ENCODE results near the gene FMNL1.

Gene FMNL1

DNA sequence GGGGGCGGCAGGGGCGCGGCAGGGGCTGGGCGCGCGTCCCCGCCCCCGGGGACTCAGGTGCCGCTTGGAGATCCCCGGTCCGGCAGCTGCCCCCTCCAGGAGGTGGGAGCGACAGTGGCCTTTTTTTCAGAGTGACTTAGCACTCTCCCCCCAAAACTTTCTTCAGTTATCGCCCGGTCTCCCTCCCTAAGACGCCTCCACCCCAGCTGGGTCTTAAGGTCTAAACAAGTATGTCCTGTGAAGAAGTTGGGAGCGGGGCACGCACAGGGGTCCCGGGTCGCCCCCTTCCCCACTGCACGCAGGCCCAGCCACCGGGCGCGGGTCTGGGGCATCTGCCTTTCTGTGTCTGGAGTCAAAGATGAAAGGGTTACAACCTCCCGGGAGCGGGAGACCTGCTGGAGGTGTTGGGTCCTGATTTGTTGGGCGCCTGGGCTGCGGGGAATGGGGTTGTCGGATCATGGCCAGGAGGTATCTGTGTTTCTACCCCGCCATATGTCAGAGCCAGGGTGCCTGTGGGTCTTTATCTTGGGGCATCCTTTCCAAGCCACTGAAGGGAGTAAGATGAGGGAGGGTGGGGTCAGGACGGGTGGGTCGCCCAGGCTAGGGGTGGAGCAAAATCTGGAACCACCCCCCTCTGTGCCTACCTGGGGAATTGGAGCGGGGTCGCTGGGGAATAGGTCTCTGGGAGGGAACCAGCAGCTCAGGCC is 757 bp downstream of the FMNL1 start:
- in situ Hi-C loops (cut with MboI; ENCODE audit: low pct_unique_long_range_greater_than_20kb, low sequenced_read_pairs): no loop called here
- peak; percentile 35 for DNase-seq

DNA sequence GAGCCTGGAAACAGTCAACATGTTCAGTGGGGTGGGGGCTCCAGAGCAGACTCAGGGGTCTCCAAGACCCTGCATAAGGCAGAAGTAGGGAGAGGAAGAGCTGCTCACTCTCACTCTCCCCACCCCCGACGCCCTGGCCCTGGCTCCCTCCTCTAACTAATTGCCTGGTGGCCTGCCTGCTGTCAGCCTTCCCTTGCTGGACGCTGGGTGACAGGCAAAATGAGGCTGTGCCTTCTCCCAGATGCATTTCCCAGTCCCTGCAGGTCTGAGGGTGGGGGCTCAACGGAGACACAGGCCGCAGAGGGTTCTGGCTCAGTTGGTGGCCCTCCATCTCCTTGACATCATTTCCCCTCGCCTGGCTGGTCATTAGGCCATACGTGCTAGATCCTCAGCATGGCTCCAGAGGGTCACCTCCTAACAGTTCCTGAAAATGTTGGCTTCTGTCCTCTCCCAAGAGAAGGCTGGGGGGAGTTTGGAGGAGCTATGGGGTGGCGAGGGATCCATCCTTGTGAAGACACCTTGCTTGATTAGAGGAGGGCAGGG is 1.4 kb downstream of the FMNL1 start:
- in situ Hi-C loops (cut with MboI; ENCODE audit: low pct_unique_long_range_greater_than_20kb, low sequenced_read_pairs): no loop called here
- DNase-seq: no peak

DNA sequence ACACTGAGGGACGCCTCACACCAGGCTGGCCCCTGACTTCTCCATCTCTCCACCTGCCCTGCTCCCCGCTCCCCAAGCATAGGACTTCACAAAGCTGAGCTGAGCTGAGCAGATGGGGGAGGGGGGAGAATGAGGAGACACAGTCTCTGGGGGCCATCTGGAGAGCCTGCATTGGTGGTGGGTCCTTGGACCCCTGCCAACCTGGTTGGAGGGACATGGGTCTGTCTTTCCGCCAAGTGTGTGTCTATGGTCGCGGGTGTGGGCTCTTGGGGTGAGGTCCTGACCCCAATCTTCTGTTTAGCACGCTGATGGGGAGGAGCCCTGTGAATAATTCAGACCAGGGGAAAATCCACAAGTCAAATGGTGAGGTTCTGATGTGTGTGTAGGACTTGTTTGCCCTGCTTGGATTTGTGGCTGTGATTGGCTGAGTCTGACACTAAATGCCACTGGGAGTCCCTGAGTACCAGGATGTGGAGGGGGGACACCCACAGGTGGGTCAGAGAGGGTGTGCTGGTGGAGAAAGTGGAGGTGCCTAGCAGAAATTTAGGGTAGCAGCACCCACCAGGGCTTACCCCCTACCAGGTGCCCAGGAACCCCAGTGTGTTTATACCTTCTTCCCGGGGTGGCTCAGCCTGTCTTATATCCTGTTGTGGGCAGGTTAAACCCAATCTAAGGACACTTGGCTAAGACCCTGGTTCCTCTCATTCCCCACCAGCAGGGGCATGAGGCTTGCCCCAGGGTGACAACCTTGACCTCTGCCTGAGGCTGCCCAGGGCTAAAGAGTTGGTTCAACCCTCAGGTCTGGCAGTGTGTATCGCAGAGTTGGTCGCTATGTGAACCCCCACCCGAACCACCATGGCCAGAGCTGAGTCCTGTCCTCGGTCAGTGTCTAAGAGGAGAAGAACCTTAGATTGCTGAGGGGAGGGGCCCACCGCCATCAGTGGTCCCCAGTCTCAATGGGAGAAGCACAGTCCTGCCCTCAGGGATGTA is 2.1 kb downstream of the FMNL1 start:
- no peak for DNase-seq
- in situ Hi-C loops (cut with MboI; ENCODE audit: low pct_unique_long_range_greater_than_20kb, low sequenced_read_pairs): no loop called here

DNA sequence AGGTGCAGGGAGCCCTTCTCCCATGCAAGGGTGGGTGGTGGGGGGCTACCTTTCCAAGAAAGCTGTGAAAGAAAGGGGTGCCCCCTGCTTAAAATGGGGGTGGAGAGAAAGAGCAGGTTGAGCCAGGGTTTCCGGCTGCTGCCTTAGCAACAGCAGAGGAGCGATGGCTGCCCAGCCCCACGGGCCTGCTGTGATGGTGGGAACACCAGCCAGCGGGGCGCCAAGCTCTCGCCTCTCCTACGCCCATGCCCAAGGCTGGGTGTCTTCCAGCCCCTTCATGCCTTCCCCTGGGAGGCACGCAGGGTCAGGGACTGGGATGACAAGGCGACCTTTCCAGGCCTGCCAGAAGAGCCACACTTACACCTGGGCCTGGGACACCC is 3.0 kb downstream of the FMNL1 start:
- in situ Hi-C loops (cut with MboI; ENCODE audit: low pct_unique_long_range_greater_than_20kb, low sequenced_read_pairs): no loop called here
- no peak for DNase-seq

DNA sequence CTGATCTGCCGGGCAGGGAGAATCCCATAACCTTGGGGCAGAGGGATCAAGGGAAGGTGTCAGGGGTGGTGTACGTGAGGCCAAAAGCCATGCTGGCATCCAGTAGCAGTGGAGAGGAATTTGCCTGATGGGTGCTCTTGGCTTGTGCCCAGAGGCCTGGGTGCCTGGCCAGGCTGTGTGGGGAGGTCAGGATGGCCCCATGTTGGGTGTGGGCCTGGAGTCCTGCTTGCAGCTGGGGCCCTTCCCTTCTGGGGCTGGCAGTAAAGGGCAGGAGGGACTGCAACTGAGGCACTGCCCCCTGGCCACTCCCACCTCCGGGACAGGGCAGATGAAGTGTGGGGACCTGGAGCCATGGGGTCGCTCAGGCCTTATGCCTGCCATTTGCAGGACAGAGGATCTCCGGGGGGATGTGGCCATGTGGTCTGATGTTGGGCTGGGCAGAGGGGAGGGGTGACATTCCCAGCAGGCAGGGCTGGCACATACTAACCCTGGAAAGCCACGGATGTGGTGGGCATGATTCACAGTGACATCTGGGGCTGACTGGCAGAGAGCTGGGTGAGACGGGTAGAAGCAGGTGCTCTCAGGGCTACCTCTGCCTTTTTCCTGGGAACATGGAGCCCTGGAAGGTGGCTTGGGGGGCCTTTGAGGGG is 3.5 kb downstream of the FMNL1 start:
- in situ Hi-C loops (cut with MboI; ENCODE audit: low pct_unique_long_range_greater_than_20kb, low sequenced_read_pairs): no loop called here
- no peak for DNase-seq

DNA sequence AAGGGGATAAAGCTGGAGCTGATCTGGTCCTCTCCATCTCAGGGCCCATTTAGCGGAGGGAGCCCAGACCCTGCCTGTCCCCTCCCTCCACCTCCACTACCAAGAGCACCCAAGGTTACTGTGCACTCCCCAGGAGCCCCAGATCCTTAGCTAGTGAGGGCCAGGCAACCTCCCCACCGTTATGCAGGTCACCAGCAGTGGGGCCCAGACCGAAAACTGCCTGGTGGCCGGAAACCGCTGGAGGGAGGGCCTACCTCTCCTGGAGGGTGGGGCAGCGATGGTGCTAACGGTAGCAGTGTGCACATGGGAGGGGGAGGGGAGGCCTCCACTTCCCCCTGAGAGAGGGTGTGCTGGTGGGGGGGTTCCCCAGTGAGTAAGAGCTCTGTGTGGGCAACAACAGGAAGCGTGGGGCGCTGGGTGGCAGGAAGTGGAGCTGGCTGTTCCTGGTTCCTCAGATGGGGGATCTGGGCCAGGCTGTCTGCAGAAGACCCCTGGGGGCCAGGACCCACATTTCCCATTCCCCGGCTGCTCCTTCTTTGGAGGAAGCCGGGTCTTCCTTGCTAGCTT is 4.4 kb downstream of the FMNL1 start:
- peak; percentile 97 for DNase-seq
- in situ Hi-C loops (cut with MboI; ENCODE audit: low pct_unique_long_range_greater_than_20kb, low sequenced_read_pairs): no loop called here

DNA sequence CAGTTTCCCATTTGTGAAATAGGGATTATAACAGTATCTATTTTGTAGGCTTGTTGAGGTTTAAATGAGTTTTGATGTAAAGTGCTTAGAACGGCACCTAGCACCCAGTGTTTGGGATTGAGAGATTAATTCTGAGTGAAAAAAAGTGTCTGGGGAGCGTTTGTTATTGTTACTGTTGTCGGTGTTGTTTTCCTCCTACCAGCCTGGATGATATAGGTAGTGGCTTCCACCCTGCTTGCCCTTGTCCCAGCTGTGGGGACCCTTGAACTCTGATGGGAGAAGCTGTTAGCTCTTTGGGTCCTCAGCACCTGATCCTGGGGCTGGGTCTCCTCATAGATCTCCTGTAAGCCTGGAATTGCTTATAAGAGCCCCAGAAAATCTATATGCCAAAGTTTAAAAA is 4.9 kb downstream of the FMNL1 start:
- in situ Hi-C loops (cut with MboI; ENCODE audit: low pct_unique_long_range_greater_than_20kb, low sequenced_read_pairs): no loop called here
- DNase-seq: no peak

DNA sequence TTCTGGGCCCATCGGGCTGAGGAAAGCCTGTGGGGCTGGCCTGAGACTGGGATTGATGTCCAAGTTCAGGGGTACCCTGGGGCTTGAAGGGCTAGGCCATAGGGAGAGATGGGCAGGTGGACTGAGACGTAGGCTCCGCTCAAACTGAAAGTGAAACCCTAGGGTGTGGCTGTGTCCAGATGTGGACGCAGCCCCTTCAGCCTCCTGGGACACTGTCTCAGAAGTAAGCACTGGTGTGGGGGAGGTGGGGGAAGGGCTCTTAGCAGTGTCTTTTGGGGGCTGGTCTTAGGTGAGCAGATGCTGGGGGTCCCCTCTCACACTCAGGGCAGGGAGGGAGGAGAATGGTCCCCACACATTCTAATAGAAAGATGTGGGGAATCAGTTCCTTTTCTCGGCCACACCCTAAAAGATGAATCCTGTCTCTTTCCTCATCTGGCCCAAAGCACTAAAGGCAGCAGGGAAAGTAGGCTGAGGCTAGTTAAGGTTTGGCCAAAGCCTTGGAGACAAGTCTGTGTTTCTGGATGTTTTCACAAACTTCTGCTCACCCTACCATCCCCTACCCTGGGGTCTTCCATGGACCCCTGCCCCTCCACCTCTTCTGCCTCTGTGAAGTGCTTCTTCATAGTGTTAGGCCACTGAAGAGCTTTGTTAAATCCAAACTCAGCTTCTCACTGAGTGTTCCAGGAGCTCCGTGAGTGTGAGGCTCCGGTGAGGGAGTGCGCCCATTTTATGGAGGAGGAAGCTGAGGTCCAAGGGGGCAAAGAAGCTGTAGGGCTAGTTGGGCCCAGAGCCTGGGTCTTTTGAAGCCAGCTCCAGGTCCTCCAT is 5.6 kb downstream of the FMNL1 start:
- in situ Hi-C loops (cut with MboI; ENCODE audit: low pct_unique_long_range_greater_than_20kb, low sequenced_read_pairs): no loop called here
- no peak for DNase-seq

DNA sequence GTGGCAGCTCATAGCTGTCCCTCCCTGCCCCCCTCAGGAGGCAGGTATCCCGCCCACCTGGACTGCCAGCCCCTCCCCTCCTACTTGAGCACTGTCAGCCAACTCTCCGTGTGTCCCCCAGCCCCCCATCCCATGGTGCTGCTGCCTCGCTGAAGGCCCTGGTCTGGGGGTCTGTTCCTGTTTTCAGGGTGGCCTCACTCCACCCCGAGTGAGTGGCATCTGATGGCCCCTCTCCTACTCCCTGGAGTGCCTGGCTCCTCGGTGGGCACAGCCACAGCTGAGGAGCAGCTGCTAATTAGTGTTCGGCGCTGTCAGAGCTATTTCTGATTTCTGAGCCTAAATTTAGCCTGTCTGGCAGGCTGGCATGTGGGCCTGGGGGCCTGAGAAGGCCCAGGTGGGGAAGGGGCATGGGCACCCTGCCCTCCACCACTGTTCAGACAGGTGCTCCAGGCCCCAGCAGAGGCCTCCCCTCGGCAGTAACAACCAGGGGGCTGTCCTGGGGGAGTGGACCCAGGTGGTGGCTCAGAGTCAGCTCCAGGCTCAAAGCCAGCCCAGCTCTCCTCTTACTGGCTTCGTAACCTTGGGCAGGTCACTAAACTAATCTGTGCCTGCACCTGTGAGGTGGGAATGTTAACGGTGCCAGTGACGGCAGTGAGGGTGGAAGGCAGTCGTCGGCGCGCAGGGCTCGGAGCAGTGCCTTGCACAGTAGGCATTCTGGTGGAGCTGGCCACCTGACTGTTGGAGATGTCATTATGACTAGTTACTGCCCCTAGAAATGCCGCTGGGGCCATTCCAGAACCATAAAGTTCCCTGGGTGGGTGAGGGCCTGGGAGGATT is 6.5 kb downstream of the FMNL1 start:
- peak; percentile 34 for DNase-seq
- in situ Hi-C loops (cut with MboI; ENCODE audit: low pct_unique_long_range_greater_than_20kb, low sequenced_read_pairs): no loop called here

DNA sequence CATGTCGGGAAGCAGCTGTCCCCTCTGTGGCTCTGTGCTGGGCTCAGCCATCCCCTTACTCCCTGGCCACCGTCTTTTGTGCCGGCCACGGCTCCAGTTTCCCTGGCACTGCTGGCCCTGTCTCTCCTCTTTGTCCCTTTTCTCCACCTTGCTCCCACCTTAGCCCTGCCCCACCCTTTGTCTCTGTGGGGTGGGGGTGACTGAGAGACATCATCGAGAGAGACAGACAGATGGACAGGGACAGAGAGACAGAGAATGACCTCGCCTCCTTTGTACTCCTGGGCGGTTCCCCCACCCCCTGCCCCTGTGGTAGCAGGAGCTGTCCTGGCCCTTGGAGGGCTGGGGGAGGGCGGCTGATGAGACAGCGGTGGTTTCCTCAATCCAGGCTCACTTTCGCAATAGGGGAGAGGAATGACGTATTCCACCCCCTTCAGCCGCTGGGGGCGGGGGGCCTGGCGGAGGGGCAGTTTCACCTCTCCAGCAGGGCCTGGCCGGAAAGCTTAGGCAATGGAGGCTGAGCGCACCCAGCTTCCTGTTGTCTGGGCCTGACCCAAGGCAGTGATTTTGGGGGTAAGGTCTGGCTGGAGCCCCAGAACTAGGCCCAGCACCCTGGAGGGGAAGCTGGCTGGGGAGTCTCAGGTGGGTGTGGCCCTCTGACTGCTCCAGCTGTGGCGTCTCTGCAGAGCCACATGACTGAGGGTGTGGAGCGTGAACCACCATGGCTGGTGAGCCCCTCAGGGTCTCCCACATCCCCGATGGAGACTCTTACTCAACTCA is 7.3 kb downstream of the FMNL1 start:
- in situ Hi-C loops (cut with MboI; ENCODE audit: low pct_unique_long_range_greater_than_20kb, low sequenced_read_pairs): no loop called here
- DNase-seq: peak; percentile 95

DNA sequence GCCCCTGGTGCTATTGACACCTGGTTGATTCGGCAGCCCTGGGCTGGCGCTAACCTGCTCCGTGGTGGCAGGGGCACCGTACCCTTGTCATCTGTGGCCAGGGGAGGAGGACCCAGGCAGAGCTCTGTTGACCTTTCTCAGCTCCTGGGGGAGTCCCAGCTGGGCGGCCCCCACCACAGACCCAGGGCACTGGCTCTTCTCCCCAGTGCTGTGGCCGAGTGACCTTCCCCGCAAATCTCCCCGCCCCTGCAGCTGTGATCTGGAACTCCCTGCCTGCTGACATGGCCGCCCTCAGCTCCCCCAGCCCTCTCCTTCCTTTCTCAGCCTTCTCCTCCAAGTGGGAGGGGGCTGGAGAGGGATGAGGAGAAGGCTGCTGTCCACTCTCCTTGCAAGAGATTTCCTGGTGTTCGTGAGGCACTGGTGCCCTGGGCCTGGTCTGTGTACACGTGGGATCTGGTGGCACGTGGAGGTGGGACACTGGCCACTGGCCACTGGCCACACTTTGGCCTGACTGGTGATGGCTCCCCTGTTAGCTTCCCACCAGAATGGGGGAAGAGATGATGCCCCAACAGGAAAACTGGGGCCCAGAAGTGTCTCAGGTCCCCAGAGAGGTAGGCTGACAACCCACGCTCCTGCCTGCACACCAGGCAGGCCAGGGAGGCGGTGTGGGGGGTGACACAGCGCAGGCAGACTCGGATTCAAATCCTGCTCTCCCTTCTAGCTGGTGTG is 8.2 kb downstream of the FMNL1 start:
- DNase-seq: no peak
- in situ Hi-C loops (cut with MboI; ENCODE audit: low pct_unique_long_range_greater_than_20kb, low sequenced_read_pairs): no loop called here

DNA sequence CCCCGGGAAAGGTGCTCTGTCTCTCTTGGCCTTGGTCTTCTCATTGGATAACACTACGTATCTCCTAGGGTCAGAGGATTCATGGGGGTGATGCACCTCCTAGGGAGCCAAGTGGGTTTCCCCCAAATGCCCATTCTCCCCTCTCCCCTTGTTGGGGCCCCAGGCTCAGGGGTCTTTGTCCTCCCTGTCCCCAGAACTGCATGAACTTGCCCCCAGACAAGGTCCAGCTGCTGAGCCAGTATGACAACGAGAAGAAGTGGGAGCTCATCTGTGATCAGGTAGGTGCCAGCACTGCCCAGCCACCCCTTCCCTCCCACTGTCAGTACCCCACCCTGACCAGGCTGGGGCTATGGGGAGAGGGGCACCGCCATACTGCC is 8.7 kb downstream of the FMNL1 start:
- DNase-seq: no peak
- in situ Hi-C loops (cut with MboI; ENCODE audit: low pct_unique_long_range_greater_than_20kb, low sequenced_read_pairs): no loop called here

DNA sequence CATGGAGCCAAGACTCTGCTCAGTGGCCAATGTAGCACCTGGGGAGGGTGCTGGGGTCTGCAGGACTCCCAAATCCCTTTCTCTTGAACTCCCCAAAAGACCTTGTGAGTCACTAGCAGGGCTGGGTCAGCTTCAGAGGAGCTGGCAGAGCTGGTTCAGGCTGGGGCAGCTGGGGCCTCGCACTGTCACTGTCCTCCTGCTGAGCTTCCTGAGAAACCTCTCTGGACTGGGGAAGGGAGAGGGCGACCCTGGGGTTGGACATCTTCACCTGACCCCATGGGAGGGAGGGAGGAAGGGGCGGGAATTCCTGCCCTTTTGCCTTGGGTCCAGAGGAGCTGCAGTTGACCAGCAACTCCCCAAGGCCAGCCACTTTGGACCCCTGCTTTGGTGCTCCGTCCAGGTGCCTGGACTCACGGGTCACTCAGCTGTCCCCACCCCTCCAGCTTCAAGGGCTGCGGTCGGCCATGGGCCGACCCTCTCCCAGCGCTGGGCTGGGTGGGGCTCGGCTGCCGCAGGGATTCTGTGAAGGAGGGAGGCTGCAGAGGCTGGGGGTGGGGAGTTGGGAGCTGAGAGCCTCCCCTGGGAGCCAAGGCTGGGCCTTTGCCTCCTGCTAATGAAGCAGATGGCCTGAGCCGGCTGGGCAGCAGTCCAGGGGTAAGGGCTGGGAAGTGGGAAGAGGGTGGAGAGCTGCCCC is 9.2 kb downstream of the FMNL1 start:
- no peak for DNase-seq
- in situ Hi-C loops (cut with MboI; ENCODE audit: low pct_unique_long_range_greater_than_20kb, low sequenced_read_pairs): no loop called here

DNA sequence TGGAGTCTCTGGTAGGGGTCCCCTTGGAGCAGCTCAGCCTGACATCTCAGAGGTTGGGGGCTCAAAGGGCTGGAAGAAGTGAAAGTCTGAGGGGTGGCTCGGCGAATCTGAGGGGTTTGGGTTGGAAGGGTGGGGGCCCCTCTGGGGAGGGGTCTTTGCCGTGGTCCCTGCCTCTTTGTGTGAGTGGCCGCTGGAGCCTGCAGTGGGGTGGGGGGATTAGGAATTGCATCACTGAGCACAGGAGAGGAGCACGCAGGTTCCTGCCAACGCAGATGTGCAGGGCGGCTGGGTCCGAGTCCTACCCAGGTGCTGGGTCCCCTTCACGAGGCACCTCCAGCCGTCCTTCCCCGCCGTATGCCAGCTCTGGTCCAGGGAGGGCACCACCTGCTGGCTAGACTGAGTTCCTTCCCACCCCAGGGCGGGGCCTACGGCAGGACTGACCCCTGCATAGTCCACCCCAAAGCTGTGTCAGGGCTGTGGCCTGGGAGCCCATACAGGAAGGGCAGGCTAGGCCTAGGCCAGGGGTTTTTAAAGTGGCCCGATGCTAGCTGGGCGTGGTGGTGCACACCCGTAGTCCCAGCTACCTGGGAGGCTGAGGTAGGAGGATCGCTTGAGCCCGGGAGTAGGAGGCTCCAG is 9.9 kb downstream of the FMNL1 start:
- in situ Hi-C loops (cut with MboI; ENCODE audit: low pct_unique_long_range_greater_than_20kb, low sequenced_read_pairs): no loop called here
- no peak for DNase-seq

DNA sequence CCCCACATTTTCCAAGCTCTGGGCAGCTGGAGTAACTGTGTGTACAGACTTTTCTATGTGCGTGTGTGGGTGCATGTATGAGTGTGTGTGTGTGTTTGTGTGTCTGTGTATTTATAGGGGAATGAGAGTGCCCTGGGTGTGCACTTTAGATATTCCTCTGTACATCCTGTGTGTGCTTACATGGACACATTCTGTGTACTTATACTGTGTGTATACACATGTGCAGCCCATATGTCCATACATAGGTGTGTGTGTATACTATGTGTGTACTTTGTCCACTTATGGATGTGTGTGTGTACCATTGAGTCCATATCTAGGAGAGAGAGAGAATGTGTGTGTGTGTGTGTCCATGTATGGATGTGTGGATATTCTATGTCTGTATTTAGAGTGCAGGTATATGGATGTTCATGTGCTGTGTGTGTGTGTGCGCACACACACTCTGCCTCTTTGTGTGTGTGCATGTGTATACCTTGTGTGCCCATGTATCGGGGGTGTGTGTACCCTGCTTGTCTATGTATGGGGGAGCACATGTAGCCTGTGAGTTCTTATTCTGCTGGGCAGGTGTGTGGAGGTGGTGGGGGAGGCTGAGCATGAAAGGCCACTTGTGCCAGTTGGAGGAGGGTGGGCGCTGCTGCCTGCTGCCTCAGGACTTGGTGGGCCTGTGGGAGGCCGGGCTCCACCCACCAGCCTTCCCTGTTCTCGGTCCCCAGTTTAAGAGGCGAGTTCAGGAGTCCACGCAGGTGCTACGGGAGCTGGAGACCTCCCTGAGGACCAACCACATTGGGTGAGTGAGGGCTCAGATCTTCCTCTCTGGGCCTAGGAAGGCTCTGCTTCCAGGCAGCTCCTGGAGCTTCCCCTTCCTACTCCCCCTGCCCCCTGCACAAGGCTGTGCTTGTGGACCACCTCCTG is 11.1 kb downstream of the FMNL1 start:
- in situ Hi-C loops (cut with MboI; ENCODE audit: low pct_unique_long_range_greater_than_20kb, low sequenced_read_pairs): no loop called here
- no peak for DNase-seq

Measured in KBM-7 (cell line).